Muscle layer of duodenum (tissue), 2 donors: ENCODE measurements around the gene CLSTN2.

Experiments
- H3K27ac ChIP-seq: one replicate; pipeline ENCODE4 v1.7.0; 2013; ENCODE audit warnings: mild to moderate bottlenecking, low read length
- H3K27me3 ChIP-seq: one replicate; pipeline ENCODE4 v1.7.0; 2013; ENCODE audit warnings: low read depth, mild to moderate bottlenecking, control low read depth, low read length
- H3K36me3 ChIP-seq, 2 donors: one replicate each; pipeline ENCODE4 v1.7.0; 2013; ENCODE audit warnings: low read length in 2 of 2, control low read depth in 1 of 2, mild to moderate bottlenecking in 1 of 2; ENCODE audit not compliant: insufficient read depth in 2 of 2, control insufficient read depth in 1 of 2
- H3K4me1 ChIP-seq, 2 donors: one replicate each; pipeline ENCODE4 v1.7.0; 2013; ENCODE audit warnings: low read length in 2 of 2, mild to moderate bottlenecking in 2 of 2, control low read depth in 1 of 2, moderate library complexity in 1 of 2; ENCODE audit not compliant: insufficient read depth in 2 of 2, control insufficient read depth in 1 of 2
- H3K4me3 ChIP-seq, 2 donors: one replicate each; pipeline ENCODE4 v1.7.0; 2013; ENCODE audit warnings: low read length in 2 of 2, low read depth in 1 of 2, mild to moderate bottlenecking in 1 of 2
- H3K9me3 ChIP-seq, 2 donors: one replicate each; pipeline ENCODE4 v1.7.0; 2013; ENCODE audit warnings: low read length in 2 of 2, control low read depth in 1 of 2, mild to moderate bottlenecking in 1 of 2; ENCODE audit not compliant: control insufficient read depth in 1 of 2
- donor health status: healthy.

Gene CLSTN2

GRCh38 chr3:140088058-140088457 is 153.1 kb downstream of the CLSTN2 start:
- H3K27ac ChIP-seq: no peak overlapping the region
- H3K36me3 ChIP-seq: no peaks in the 10 kb centered on the region
- H3K27me3 ChIP-seq: no peaks in the 10 kb centered on the region
- no peaks in the 10 kb centered on the region for H3K4me1 ChIP-seq
- H3K4me3 ChIP-seq: no peak overlapping the region
- H3K9me3 ChIP-seq: no peaks in the 10 kb centered on the region

GRCh38 chr3:140088513-140088912 is 153.5 kb downstream of the CLSTN2 start:
- peaks cover 0 to 3% of the 10 kb centered on the region in 2 donors for H3K4me1 ChIP-seq
- no peaks in the 10 kb centered on the region for H3K9me3 ChIP-seq
- H3K4me3 ChIP-seq: no peak overlapping the region
- no peaks in the 10 kb centered on the region for H3K27me3 ChIP-seq
- no peak overlapping the region for H3K27ac ChIP-seq
- no peaks in the 10 kb centered on the region for H3K36me3 ChIP-seq

GRCh38 chr3:140089403-140090072 is 154.6 kb downstream of the CLSTN2 start:
- no peak overlapping the region for H3K27ac ChIP-seq
- no peak overlapping the region for H3K4me3 ChIP-seq
- no peaks in the 10 kb centered on the region for H3K27me3 ChIP-seq
- H3K36me3 ChIP-seq: no peaks in the 10 kb centered on the region
- peaks cover 0 to 8% of the 10 kb centered on the region in 2 donors for H3K4me1 ChIP-seq
- no peaks in the 10 kb centered on the region for H3K9me3 ChIP-seq

DNA sequence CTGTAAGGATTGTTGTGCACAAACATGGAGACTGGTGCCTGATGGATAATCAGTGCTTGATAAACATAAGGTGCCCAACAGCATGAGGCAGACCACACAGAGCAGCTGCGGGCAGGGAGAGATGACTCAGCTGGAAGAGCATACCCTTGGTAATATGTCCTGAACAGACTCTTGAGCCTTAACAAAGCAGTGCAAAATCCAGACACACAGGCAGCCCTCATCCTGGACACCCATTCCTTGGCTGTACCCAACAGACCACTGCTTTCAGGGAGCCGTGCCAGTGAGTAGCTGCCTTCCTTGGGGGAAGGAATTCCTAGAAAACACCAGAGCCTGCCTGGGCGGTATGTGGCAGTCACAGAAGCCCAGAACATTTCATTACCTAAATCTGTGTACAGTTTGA is 156.2 kb downstream of the CLSTN2 start:
- Histone ChIP-seq H3K36me3 (no peaks in the 10 kb centered on the region), H3K4me3 (no peak overlapping the region), H3K27ac (no peak overlapping the region), H3K27me3 (no peaks in the 10 kb centered on the region), H3K4me1 (peaks cover 0 to 9% of the 10 kb centered on the region in 2 donors), H3K9me3 (no peaks in the 10 kb centered on the region)

- Histone ChIP-seq H3K36me3 (no peaks in the 10 kb centered on the region), H3K9me3 (no peaks in the 10 kb centered on the region), H3K27me3 (no peaks in the 10 kb centered on the region), H3K4me3 (no peak overlapping the region), H3K4me1 (peaks cover 0 to 9% of the 10 kb centered on the region in 2 donors), H3K27ac (no peak overlapping the region)
These were observed 158.0 kb downstream of the CLSTN2 start for GRCh38 chr3:140092848-140093536.

DNA sequence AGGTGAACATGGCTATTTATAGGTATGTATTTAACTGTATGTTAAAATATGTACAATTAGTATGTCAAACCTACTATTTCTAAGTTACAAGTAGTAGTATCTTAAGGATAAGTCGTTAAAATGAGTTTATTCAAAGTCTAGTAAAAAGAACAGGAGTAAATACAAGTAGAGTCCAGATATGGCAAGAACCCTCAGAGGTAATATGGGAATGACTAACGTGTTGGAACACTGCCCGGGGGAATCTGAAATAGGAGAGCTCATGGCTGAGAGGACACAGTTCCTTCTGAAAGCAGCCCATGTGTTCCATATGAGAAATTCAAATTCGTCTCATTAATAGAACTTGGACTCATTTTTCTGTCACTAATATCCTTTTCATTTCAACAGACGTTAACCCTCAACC is 158.8 kb downstream of the CLSTN2 start:
- peaks cover 0 to 9% of the 10 kb centered on the region in 2 donors for H3K4me1 ChIP-seq
- no peak overlapping the region for H3K4me3 ChIP-seq
- H3K27ac ChIP-seq: no peak overlapping the region
- H3K9me3 ChIP-seq: no peaks in the 10 kb centered on the region
- H3K36me3 ChIP-seq: no peaks in the 10 kb centered on the region
- H3K27me3 ChIP-seq: no peaks in the 10 kb centered on the region

GRCh38 chr3:140094487-140094886 is 159.5 kb downstream of the CLSTN2 start:
- no peak overlapping the region for H3K4me3 ChIP-seq
- peaks cover 0 to 9% of the 10 kb centered on the region in 2 donors for H3K4me1 ChIP-seq
- no peaks in the 10 kb centered on the region for H3K27me3 ChIP-seq
- H3K27ac ChIP-seq: no peak overlapping the region
- no peaks in the 10 kb centered on the region for H3K36me3 ChIP-seq
- no peaks in the 10 kb centered on the region for H3K9me3 ChIP-seq

DNA sequence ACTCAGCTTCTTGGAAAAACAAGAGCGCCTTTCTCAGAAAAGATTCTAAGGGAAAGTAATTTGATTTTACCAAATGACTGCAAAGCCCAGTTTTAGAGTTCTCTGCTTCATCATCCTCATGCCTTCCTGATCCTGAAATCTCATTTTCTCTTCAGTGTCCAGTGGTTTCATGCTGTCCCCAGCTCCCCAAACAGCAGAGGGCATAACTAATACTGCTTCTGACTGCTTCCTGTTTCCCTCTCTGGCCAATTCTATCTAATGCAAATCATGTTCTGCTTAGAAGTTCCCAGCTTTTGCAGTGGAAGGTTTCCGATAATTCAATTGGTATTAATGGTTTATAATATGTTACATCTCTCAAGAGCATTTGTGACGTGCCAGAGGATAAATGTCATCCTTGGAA is 161.1 kb downstream of the CLSTN2 start:
- H3K27ac ChIP-seq: no peak overlapping the region
- H3K9me3 ChIP-seq: no peaks in the 10 kb centered on the region
- peaks cover 0 to 9% of the 10 kb centered on the region in 2 donors for H3K4me1 ChIP-seq
- H3K27me3 ChIP-seq: no peaks in the 10 kb centered on the region
- H3K36me3 ChIP-seq: no peaks in the 10 kb centered on the region
- H3K4me3 ChIP-seq: no peak overlapping the region

- Histone ChIP-seq H3K4me1 (peaks cover 0 to 9% of the 10 kb centered on the region in 2 donors), H3K27me3 (no peaks in the 10 kb centered on the region), H3K36me3 (no peaks in the 10 kb centered on the region), H3K9me3 (no peaks in the 10 kb centered on the region), H3K27ac (no peak overlapping the region), H3K4me3 (no peak overlapping the region)
These were observed 163.1 kb downstream of the CLSTN2 start for GRCh38 chr3:140097874-140098635.

DNA sequence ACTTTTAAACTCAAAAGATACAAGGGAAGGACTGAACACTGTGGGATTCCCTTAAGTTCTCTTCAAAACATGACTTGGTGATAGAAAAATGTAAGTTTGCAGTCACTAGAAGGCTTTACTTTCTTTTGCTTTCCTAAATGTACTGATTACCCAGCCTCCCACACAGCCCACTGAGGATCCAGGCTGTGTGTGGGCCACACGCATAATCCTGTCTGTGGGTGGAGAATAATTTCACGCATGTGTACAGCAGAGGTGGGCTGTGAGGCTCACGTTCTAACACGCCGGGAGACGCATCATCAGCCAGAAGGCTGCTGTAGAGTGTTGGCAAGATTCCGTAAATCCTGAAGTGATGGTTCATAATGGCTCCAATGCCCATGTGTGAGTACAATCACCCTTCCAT is 165.5 kb downstream of the CLSTN2 start:
- Histone ChIP-seq H3K27ac (no peak overlapping the region), H3K4me1 (no peaks in the 10 kb centered on the region), H3K27me3 (no peaks in the 10 kb centered on the region), H3K4me3 (no peak overlapping the region), H3K36me3 (no peaks in the 10 kb centered on the region), H3K9me3 (no peaks in the 10 kb centered on the region)

GRCh38 chr3:140103166-140103565 is 168.2 kb downstream of the CLSTN2 start:
- Histone ChIP-seq H3K36me3 (no peaks in the 10 kb centered on the region), H3K27me3 (no peaks in the 10 kb centered on the region), H3K27ac (no peak overlapping the region), H3K4me3 (no peak overlapping the region), H3K9me3 (no peaks in the 10 kb centered on the region), H3K4me1 (no peaks in the 10 kb centered on the region)
